Activated T-cell treated with anti-CD3 and anti-CD28 coated beads, Interleukin-2, amount 50 U/mL, for 1 hour (primary cell): Measurements from ENCODE around the gene XXYLT1.
A peak's percentile ranks its signal among the peaks of the same experiment; 100 is the strongest.

ENCODE experiments used
- DNase-seq: peaks from one replicate; pipeline ENCODE4 v3.0.0-alpha.2; 2020

The XXYLT1 gene

DNA sequence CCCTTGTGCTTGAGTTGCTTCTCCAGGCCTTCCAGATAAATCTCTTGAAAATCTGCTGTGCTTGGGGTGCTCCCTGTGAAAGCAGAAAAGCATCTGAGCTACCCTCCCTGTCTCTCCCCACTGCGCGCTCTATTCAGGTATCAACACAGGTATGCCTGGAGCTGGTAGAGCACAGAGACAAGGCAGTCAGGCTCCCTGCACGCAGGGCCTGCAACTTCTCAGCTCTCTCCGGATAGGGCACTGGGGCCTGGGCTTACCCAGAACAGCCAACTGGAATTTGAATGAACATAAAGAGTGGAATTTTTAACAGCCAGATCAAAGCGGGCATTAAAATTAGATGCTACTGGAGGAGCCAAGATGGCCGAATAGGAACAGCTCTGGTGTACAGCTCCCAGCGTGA, 183.6 kb downstream of the XXYLT1 start:
- DNase-seq: no peak

DNA sequence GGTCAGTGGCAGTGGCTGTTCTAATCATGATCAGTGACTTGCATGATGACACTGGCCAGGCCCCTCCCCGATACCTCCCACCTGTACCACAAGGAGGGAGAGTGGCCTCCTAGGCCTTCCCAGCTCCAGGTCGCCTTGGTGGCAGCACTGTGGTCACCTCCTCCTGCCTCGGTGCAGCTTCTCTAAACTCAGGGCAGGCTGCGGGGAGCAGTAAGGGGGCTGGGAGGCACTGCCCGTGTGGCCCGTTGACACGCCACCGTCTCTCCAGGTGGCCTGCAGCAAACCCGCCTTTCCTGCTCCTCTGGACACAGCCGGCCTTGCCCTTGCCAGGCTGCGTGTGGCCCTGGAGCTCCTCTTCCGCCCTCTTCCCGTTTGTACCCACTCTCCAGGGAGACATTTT, 184.1 kb downstream of the XXYLT1 start:
- no peak for DNase-seq

DNA sequence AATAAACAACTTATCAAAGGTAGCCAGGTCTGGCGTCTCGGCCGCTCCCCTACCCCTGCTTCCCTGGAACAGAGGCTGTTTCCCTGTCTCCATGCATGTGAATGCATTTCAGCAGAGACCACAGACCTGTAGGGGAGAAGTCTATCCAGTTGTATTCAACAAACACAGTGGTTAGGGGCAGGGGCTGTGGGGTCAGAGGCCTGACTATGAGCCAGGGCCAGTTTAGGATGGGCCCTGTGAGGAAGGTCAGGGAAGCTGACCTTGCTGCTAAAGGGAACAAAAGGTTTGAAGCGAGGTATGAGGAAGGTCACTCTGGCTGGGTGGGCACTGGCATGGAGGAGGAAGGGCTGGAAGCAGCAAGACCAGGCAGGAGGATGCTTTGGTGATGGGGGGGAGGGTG, 184.6 kb downstream of the XXYLT1 start:
- no peak for DNase-seq

DNA sequence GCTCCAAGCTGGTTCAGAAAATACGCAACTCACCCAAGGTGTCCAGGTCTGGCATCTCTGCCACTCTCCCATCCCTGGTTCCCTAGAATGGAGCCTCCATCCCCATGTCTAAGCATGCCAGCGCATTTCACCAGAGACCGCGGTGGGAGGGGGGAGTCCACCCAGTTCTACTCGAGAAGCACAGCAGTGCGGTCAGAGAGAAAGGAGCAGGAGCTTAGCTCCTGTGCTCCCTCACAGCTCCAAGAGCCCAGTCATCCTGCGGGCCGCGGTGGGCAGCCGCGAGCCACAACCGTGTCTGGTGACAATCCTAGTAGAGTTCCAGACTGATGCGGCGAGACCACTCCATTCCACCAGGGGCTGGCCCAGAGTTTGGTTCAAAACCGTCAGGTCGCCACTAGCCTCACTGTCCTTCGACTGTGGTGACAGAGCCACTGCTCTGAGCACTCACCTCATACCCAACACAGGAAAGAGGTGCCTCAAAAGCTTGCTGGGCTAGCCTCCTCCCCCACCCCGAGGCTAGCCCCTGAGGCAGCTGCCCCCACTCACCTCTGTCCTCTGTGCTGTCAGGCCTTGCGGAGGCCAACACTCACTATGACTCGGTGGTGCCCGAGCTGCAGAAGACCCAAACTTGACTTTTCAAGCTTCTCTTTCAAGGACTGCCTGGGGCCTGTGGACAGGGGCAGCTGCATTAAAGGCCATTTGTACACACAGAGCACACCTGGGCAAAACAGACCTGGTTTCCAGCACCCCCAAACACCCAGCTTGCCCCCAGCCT, 185.4 kb downstream of the XXYLT1 start:
- DNase-seq: no peak

DNA sequence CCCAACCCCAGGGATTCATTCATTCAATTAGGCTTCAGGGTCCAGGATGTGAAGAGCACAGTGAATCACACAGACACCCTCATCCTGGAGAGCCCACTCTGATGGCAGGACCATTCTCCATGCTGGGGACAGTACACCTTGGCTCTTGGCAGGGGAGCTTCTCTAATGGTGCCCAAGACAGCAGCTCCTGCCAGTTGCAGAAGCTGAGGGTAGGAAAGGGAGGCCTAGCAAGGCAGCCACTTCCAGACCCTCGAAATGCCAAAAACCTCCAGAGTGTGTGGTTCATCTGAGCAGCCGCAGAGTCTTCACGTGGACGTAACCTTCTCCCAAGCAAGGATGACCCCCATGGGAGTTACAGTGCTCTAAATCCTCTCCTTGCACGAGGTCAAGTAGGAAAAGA, 186.2 kb downstream of the XXYLT1 start:
- DNase-seq: no peak

DNA sequence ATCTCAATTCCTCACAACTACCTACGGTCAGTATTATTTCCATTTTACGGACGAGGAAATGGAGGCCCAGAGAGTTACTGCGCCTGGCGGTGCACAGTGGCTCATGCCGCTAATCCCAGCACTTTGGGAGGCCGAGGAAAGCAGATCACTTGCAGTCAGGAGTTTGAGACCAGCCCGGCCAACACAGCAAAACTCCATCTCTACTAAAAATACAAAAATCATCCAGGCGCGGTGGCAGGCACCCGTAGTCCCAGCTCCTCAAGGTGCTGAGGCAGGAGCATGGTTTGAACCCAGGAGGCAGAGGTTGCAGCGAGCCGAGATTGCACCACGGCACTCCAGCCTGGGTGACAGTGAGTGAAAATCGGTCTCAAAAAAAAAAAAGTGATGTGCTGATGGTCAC, 187.3 kb downstream of the XXYLT1 start:
- DNase-seq: no peak

DNA sequence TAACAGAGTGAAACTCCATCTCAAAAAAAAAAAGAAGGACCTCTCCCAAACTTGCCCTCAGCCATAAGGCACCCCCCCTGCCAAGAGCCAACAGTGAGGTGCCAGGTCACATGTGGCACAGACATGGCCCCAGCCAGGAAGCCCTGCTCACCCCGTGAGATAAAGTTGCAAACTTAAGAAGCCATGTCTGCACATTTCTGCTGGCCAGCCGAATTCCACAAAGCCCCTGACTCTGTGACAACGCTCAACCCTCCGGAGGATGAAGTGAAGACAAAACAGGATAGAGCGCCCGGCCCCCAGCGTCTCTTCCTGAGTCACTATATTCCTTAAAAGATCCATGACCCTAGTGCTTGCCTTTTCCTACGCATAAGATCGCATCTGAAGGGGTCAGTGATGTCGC, 188.1 kb downstream of the XXYLT1 start:
- no peak for DNase-seq

DNA sequence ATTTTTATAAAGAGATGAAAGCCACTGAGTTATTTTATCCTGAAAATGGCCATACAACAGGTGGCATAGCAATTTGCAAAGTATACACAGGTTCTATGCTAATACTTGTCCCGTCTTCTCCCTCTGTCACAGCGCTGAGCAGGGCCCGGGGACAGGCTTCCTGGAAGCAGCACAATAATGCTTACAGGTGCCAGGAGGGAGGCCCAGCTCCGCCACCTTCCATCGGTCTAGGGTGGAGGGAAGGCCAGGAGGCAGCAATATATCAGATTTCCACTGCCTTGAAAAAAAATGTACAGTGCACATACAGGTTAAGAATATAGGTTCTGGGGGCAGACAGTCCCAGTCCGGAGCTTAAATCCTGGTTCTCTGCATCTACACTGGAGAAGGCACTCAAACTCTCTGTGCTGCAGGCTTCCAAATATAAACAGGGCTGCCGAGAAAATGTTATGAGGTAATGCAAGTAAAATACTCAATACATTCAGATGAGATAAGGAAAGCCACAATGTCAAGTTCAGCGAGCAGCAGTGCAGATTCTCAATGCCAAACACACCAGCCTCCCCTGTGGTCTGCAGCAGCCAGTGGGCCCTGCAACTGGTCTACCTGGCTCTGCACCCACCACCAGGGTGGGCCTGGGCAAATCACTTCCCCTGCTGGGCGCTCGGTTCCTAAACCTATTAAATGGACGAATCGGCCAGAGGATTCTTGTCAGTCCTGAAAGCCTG, 189.6 kb downstream of the XXYLT1 start:
- no peak for DNase-seq

DNA sequence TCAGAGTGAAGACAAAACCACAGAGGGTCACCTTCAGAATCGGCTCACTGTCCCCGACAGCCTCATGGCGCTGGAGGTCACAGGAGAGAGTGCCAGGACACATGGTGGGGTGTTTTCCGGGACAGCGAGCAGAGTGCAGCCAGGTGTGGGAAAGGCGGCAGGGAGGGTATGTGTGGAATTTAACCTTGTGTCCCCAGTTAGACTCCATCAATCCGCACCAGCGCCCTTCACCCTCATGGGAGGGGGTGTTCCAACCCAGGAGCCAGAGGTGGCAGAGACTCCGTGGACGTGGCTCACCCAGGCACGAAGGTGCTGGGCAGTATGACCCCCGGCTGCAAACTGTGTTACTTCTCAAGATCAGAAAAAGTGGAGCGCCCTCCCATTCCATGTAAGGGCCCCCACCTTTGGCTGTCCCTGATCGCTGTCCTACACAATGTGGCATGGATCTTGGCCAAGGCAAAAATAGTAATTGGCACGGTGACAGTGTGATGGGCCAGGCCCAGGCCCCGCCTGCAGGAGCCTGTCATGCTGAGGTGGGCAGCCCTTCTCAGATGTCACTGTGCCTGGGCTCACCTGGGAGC, 190.3 kb downstream of the XXYLT1 start:
- no peak for DNase-seq

DNA sequence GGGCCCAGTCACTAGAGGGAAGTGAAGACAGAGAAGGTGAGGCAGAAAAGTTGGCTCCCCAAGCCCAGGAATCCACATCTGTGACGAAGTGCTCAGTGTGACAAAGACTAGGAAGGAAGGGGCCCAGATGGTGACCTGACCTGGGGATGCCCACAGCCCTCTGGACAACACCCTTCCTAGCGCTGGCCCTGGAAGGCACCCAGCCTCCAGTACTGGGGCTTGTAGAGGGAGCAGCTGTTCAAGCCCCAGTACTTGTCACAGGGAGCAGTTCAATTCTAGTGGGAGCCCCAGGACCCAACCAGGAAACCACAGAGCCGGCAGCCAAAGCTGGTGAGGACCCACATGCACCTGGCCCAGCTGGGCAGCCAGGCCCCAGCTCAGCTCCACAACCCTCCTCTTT, 190.8 kb downstream of the XXYLT1 start:
- DNase-seq: no peak

DNA sequence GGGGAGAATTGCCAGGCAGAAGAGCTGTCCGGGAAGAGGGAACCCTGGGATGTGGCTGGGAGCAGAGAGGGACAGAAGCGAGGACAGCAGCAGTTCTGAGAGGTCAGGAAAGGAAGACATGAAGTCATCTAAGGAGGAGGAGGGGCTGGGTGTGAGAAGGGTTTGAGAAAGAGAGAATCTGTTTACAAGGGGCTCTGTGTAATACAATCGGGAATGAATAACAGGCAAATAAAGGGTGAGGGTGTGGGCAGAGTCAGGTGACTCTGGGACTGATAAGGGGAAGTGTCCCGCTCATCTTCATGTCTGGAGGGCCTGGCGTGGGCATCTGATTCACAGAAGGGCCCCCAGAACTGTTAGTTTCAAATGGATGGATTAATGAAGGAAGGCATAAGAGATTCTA, 191.3 kb downstream of the XXYLT1 start:
- no peak for DNase-seq

DNA sequence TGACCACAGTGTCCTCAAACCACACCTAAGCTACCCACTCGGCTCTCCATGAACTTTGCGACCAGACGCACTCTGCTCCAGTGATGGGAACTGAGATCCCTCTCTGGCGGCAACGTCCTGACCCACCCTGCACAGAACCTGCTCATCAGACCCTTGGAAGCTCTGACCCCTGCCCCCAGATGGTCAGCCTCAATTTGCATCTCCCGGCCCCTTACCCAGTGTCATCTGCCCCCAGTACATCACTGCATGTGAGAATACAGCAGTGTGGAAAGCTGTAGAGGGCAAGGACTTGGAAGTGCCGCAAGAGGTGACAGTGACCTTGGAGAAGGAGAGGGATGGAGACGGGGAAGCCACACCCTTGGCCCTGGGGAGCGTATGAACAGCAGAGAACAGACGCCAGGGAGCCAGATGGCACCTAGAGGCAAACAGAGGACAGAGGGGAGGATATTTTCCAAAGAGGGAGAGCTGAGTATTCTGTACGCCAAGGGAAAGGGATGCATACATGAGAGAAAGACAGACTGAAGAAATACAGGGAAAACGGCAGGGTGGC, 192.0 kb downstream of the XXYLT1 start:
- DNase-seq: no peak

DNA sequence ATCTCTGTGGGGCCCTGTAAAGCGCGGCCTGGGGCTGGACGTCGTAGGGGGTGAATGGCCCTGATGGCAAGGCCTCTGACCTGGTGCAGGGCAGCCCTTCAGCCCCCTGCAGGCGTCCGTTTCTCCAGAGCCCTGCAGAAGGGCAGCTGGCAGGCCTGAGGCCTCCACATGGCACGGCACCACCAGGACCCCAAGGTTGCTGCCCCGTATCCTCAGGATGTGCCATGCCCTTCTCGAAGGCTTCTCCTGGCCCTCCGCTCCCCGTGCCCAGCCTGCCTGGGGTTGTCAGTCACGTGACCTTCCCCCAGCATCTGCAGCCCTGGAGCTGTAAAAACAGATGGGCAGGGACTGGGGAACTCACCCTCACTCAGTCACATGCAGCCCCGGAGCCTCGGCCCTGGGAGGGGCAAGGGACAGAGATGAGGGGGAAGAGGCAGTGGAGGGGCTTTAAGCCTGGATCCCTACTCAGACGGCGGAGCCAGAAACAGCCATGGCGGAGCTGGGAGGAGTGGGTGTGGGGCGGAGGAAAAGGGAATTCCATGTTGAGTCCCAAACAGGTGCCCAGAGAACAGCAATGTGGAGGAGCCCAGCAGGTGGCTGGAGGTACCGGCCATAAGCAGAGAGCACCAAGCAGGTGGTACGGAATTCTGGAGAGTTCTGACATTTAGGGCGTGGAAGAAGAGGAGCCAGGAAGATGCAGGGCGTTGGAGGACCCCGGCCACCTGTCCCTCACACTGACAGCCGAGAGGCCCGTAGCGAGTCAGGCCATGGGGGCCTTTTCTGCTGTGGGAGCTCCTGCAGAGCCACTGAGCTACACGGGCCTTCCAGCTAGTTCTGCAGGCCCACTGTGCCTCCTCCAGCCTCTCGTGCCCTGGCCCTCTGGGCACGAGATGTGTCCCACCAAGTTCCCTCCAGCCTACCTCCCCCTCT, 193.1 kb downstream of the XXYLT1 start:
- DNase-seq: no peak

DNA sequence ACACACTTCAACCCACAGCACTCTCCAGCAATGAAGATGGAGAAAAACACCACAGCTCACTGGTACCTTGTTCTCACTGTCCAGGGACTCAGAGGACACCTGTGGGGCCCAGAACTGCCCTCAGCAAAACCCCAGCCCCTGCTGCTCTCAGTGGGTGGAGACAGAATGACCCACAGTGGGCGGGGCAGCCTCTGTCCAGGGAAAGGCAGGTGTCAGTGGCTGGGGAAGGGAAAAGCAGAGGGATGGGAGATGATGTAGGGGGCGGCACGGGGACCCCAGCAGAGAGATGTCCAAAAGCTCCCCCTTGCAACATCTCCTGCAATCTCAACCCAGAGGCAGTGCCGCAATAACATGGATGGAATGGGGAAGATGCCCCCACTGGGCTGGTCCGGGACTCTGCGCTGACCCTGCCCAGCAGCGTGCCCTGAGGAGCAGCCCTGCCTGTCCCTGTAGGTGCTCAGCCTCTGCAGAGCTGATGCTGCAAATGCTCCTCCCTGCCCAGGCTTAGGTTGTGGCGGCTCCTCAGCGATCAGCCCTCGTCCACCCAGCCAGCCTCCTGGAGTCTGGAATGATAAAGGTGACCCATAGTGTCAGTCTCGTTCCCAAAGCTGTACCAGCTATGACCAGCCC, 193.9 kb downstream of the XXYLT1 start:
- no peak for DNase-seq

DNA sequence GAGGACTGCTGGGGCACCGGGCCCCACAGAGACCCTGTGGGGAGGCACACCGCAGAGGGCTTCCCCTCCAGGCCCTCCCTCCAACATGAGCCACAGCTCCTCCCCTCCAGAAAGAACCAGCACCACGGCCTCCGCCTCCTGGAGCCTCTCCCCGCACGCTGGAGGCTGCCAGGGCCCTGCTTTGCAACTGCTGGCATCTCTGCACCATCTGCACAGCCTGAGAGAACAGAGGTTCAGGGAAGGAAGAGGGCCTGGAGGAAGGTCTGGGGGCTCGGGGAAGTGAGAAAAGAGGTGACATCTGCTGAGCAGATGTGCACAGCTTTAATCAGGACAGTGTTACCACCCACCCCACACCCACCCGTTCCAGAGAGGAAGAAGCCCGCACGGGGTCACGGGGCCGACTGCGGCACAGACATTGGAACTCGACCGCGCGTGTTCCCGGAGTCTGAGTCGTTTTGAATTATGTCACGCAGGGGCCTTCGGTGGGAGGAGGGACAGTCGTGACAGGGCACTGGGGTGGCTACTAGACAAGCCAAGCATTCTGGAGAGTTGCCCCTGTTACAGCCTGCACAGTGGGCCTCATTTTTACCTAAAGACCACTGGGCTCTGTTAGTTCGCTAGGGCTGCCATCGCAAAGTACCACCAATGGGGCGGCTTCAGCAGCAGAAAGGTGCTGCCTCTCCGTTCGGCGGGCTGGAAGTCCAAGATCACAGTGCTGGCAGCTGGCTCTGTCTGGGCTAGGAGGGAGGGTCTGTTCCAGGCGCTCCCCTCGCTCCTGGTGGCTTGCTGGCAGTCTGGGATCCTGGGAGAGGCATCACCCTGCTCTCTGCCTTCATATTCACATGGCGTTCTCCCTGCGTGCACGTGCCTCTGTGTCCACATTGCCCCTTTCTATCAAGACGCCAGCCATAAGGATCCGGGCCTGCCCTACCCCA, 194.8 kb downstream of the XXYLT1 start:
- no peak for DNase-seq

DNA sequence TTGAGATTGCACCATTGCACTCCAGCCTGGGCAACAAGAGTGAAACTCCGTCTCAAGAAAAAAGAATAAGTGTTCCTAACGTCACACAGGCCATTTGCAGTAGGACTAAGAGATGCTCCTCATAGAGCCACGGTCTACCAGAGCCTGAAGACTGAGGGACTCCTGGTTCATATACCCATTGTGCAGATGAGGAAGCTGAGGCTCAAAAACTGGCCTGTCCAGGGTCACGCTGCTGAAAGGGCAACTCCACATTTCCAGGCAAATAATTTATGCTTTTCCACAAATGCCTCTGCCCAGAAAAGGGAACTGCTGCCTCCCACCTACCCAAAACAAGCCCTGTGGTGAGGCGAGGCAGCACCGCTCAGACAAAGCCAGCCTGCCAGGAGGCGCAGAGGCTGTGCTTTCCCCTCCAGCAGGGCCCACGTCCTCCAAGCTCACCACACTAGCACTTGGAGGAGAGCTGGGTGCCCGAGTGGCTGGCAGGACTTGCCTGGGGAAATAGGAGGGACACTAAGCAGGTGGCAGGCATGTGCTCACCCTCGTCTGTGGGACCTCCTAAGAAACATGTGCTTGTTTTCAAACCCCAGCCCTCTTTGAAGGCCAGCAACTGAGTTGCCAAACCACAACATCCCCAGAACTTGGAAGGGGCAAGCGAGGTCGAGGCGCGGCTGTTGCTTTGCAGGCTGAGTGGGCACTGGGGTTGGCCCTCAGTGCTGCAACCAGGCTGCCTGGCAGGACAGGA, 195.6 kb downstream of the XXYLT1 start:
- no peak for DNase-seq

DNA sequence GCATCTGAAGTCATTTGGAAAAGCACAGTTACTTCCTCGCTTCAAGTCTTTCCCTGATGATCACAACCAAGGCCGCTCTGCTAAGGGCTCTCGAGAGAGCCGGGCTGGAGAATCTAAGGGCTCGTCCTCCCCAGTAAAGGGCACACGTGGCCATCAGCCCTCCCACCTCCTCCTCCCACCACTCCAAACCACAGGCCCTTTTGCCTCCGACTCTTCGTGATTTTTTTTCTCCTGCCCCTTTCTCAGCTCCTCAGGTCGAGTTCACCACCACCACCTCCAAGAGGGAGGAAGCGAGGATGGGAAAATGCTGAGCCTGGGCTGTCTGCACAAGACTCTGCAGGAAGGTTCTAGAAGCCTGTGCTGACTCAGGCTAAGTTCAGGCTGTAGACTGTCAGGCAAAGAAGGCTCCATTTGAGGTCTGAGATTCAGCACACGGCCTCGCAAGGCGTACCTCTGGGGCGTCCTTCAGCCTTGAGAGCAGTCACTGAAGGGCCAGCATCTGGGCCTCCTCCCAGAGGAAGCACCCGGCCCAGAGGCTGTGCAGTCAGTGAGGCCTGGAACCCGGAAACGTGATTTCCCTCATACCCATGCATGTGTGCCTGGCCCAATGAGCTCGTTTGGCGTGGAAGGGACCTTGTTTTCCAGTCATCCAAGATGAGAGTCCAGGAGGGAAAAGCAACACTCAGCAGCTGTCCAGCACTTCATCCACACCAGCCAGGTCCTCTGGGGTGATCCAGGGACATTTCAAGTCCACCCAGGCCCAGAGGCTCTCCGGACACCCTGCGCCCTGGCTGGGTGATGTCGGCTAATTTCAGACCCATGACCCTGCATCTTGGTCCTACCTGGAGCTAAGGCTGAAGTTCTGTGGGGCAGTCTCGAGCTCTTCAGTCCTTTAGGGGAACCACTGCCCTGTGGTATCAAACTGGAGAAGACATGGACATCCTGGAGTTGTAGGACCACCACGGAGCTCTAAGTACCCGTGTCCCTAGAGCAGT, 196.8 kb downstream of the XXYLT1 start:
- DNase-seq: peak; percentile 12

DNA sequence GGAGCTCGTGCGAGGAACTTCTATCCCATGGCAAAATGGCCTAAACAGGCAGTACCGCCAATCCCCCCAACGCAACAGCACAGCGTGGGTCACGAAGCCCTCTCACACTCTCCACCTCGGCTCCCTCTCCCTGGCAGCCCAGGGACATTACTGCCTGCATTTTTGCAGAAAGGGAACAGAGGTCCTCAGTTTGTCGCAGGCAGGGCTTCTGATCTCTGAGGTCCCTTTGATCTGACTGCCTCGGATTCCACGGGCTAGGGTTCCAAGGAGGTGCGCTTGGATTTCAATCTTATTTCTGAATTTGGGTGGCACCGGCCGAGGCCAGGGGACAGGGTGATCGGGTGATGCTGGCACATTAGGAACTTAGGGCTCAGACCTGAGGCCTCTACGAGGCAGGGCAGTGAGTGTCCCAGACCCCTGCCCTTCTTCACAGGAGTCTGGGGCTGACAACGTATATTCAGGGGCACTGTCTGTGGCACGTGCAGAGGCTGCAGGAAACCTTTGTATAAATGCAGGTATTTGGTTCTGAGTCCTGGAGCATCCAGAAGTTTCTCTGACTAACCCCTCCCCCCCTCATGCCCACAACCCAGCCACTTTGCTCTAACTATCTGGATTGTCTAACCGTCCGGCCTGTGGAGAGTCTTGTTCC, 197.9 kb downstream of the XXYLT1 start:
- DNase-seq: peak; percentile 8
